ENCODE data around the gene PRPF19. TPM values are rescaled to one million over a fixed set of nuclear protein-coding genes. Genes with fewer than 3 reads are reported as not detected.

Gene PRPF19
- total RNA-seq, 1 donor from 2014 or later = 96.3 TPM

DNA sequence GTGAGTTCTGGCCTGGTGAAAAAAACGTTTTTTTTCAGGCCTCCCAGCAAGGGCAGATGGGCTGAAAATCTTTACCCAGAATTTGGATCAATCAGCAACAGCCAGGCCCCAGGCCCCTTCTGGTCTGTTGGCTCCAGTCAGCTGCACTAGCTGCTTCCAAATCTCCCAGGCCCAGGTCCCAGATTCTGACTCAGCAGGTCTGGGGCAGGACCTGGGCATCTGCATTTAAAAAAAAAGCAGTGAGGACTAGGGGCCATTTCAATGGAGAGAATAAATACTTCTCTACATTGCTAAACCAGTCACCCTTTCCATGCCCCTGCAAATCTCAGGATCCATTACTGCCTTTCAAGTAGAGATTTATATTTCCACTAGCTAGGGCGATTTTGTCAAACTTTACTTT is 41.3 kb upstream of the PRPF19 start:
- TF ChIP-seq, protein P1, sequence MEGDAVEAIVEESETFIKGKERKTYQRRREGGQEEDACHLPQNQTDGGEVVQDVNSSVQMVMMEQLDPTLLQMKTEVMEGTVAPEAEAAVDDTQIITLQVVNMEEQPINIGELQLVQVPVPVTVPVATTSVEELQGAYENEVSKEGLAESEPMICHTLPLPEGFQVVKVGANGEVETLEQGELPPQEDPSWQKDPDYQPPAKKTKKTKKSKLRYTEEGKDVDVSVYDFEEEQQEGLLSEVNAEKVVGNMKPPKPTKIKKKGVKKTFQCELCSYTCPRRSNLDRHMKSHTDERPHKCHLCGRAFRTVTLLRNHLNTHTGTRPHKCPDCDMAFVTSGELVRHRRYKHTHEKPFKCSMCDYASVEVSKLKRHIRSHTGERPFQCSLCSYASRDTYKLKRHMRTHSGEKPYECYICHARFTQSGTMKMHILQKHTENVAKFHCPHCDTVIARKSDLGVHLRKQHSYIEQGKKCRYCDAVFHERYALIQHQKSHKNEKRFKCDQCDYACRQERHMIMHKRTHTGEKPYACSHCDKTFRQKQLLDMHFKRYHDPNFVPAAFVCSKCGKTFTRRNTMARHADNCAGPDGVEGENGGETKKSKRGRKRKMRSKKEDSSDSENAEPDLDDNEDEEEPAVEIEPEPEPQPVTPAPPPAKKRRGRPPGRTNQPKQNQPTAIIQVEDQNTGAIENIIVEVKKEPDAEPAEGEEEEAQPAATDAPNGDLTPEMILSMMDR (IDR thresholded peaks at IDR 0.05; ENCODE audit: unreplicated experiment) = no peak
- no peaks in the 10 kb centered on the region for H3K36me3 Mint-ChIP-seq

DNA sequence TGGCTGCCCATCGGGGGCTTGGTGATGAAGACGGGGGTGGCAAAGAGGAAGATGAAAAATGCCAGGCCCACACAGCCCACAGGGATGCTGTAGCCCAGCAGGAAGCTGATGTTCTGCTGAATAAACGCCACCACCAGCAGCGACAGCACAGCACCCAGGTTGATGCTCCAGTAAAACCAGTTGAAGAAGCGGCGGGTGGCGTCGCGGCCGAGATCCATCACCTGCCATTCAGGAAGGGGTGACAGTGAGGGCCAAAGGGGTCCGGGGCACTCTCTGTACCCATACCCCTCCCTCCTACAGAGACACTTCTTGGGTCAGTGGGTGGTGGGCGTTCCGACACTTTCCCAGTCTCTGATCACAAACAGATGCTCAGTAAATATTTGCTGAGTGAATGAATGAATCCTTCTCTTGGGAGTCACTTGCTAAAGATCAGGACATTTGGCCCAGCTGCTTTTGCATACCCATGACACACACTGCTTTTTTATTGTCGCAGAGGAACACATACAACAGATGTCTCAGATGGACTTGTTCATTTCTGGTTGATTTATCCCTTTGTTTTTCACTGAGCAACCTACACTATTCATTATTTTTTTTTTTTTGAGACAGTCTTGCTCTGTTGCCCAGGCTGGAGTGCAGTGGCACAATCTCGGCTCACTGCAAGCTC is 40.3 kb upstream of the PRPF19 start:
- Mint-ChIP-seq H3K9me3 (no peaks in the 10 kb centered on the region), H3K4me1 (peaks cover 37% of the 10 kb centered on the region), H3K36me3 (no peaks in the 10 kb centered on the region), H3K27ac (no peak overlapping the region), H3K27me3 (ENCODE audit: low read depth) (peaks cover 29% of the 10 kb centered on the region), H3K4me3 (no peak overlapping the region)
- TF ChIP-seq, protein P1 (IDR thresholded peaks at IDR 0.05; ENCODE audit: unreplicated experiment) = no peak
- DNase-seq (ENCODE audit: low spot score in 2 of 2, unreplicated experiment in 2 of 2) = no peak

More for the DNA sequence above, 41.3 kb upstream of the PRPF19 start:
- Mint-ChIP-seq H3K4me1 (peaks cover 40% of the 10 kb centered on the region), H3K27ac (no peak overlapping the region), H3K27me3 (ENCODE audit: low read depth) (peaks cover 39% of the 10 kb centered on the region), H3K4me3 (no peak overlapping the region), H3K9me3 (no peaks in the 10 kb centered on the region)
- no peak for DNase-seq (ENCODE audit: low spot score in 2 of 2, unreplicated experiment in 2 of 2)

DNA sequence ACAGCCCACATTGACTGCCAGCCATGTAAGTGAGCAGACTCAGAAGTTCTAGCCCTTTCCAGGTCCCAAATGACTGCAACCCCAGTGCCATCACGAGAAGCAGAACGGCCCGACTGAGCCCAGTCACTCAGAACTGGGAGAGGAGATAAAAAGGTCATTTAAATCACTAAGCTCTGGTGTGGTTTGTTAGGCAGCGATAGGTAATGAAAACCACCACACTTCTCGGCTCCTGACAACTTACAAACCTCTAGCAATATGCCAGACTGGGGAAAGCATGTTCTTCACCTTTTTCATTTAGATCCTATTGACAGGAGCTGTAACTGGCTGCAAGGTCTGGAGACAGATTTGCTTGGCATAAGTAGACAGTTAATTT is 38.9 kb upstream of the PRPF19 start:
- H3K4me1 Mint-ChIP-seq = peaks cover 35% of the 10 kb centered on the region
- no peak for DNase-seq (ENCODE audit: low spot score in 2 of 2, unreplicated experiment in 2 of 2)
- H3K27ac Mint-ChIP-seq = no peak overlapping the region
- H3K4me3 Mint-ChIP-seq = no peak overlapping the region
- TF ChIP-seq, protein P1 (IDR thresholded peaks at IDR 0.05; ENCODE audit: unreplicated experiment) = no peak
- H3K9me3 Mint-ChIP-seq = no peaks in the 10 kb centered on the region
- H3K36me3 Mint-ChIP-seq = no peaks in the 10 kb centered on the region
- H3K27me3 Mint-ChIP-seq (ENCODE audit: low read depth) = peaks cover 19% of the 10 kb centered on the region

DNA sequence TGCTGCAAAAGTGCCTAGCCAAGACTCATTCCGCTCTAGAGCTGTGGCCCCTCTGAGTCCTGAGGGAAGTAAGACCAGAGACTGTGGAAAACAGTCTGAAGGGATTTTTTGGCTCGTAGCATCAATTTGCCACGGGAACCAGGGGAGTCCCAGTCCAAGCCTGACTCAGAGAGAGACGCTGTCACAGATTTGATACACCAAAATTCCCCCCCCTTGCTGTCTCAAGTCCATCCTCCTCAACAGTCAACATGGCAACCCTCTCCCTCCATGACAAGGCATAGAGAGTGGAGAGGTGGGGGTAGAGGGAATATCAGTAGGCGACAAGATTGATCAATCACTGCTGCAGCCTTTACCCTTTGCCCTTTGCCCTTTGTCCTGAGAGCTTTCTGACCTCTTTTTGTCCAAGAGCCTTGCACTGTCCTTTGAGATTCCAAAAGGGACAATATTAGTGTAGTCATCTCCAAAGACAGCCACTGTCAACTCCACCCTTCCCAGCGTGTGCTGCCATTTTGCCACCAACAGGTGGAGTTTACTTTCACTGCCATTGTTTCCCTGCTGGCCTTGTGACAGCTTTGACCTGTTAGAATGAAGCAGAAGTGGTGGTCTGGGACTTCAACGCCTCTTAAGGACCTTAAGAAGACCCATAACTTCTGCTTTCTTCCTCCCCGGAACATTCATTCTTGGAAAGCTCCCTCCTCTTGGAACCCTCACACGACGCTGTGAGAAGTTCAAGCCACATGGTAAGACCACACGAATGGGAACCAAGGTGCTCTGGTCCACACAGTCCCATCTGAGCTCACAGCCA is 38.3 kb upstream of the PRPF19 start:
- Mint-ChIP-seq H3K9me3 (no peaks in the 10 kb centered on the region), H3K27me3 (ENCODE audit: low read depth) (peaks cover 13% of the 10 kb centered on the region), H3K4me3 (no peak overlapping the region), H3K36me3 (no peaks in the 10 kb centered on the region), H3K4me1 (peaks cover 34% of the 10 kb centered on the region), H3K27ac (no peak overlapping the region)
- TF ChIP-seq, protein P1 (IDR thresholded peaks at IDR 0.05; ENCODE audit: unreplicated experiment) = no peak
- DNase-seq (ENCODE audit: low spot score in 2 of 2, unreplicated experiment in 2 of 2) = no peak

DNA sequence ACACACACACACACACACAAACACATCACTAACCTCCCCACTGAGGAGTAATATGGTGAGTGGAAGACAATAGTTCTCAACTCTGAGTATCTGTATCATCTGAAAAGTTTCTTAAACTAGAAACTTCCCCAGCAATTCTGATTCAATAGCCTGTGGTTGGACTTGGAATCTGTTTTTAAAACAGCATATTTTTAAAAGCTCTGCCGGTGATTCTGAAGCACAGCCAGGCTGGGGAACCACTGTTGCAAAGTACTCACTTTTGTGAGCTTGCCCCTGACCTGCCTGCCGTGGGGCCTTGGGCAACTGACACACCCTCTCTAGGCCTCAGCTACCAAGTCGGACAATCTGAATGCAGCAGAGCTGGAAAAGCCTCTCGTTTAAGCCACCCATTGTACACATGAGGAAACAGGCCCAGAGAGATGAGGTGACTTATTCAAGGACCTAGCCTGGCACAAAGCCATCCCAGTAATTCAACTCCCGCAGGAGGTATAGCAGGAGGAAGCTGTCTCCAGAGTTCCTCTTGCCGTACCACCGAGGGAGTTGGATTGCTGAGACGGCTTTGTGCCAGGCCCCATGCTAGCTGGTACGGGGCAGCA is 36.7 kb upstream of the PRPF19 start:
- Mint-ChIP-seq H3K36me3 (no peaks in the 10 kb centered on the region), H3K27ac (peak overlapping the region; percentile 86), H3K27me3 (ENCODE audit: low read depth) (no peaks in the 10 kb centered on the region), H3K4me3 (no peak overlapping the region), H3K4me1 (peaks cover 27% of the 10 kb centered on the region), H3K9me3 (no peaks in the 10 kb centered on the region)
- TF ChIP-seq, protein P1 (IDR thresholded peaks at IDR 0.05; ENCODE audit: unreplicated experiment) = no peak
- no peak for DNase-seq (ENCODE audit: low spot score in 2 of 2, unreplicated experiment in 2 of 2)

Measured in mesothelial cell of epicardium (in vitro differentiated cells).